ENCODE data around the gene AP3S1. TPM values are rescaled to one million over a fixed set of nuclear protein-coding genes. Genes with fewer than 3 reads are reported as not detected.

The AP3S1 gene
- total RNA-seq, 2 donors from 2014 or later, result 32.0 to 163 TPM

DNA sequence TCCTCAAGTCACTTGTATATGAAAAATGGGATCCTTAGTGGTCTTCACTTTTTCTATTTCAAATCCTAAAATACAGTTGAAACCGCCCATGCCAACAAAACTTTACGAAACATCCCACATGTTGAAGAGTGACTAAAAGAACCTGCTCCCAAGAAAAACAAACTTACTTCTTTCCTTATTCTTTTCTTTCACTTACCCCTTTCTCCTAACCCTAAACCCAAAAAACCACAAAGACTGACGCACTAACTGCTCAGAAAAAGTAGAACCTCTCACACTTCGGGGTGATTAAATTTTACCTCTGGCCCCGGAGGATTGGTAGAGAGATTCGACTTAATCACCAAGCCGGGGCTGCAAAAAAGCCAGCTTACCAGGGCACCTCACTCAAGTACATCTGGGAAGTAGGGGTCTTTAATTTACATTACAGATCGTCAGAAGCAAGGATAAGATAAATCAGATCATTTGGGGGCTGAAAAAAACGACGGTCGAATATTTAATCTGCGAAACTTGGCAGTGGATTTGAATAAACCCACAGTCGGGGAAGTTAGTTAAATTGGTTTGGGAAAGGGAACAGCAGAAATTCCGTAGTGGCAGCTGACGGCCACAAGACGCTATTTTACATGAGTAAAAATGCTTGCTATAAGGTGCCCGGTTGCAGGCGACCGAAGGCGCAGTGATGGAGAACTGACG lies 26.6 kb upstream of the AP3S1 start:
- H3K4me1 ChIP-seq (replicated peaks), result no peaks in the 10 kb centered on the region
- 29% methylated on average over 21 of the region's 21 CpGs for whole genome bisulfite sequencing
- H3K9me3 ChIP-seq, result no peaks in the 10 kb centered on the region
- intact Hi-C loops (cut with DNase I), result no loop called here
- DNase-seq (ENCODE audit: low spot score), result no peak
- H3K4me3 ChIP-seq, result peak overlapping the region; percentile 34 to 49
- no peak overlapping the region for H3K27ac ChIP-seq
- TF ChIP-seq, protein P1, sequence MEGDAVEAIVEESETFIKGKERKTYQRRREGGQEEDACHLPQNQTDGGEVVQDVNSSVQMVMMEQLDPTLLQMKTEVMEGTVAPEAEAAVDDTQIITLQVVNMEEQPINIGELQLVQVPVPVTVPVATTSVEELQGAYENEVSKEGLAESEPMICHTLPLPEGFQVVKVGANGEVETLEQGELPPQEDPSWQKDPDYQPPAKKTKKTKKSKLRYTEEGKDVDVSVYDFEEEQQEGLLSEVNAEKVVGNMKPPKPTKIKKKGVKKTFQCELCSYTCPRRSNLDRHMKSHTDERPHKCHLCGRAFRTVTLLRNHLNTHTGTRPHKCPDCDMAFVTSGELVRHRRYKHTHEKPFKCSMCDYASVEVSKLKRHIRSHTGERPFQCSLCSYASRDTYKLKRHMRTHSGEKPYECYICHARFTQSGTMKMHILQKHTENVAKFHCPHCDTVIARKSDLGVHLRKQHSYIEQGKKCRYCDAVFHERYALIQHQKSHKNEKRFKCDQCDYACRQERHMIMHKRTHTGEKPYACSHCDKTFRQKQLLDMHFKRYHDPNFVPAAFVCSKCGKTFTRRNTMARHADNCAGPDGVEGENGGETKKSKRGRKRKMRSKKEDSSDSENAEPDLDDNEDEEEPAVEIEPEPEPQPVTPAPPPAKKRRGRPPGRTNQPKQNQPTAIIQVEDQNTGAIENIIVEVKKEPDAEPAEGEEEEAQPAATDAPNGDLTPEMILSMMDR (IDR thresholded peaks at IDR 0.05), result no peak
- TF ChIP-seq POLR2AphosphoS5 (IDR thresholded peaks at IDR 0.05) (no peak), POLR2A (IDR thresholded peaks at IDR 0.05) (no peak)
- H3K36me3 ChIP-seq, result no peaks in the 10 kb centered on the region
- no peaks in the 10 kb centered on the region for H3K27me3 ChIP-seq (replicated peaks; ENCODE audit: insufficient read depth)

DNA sequence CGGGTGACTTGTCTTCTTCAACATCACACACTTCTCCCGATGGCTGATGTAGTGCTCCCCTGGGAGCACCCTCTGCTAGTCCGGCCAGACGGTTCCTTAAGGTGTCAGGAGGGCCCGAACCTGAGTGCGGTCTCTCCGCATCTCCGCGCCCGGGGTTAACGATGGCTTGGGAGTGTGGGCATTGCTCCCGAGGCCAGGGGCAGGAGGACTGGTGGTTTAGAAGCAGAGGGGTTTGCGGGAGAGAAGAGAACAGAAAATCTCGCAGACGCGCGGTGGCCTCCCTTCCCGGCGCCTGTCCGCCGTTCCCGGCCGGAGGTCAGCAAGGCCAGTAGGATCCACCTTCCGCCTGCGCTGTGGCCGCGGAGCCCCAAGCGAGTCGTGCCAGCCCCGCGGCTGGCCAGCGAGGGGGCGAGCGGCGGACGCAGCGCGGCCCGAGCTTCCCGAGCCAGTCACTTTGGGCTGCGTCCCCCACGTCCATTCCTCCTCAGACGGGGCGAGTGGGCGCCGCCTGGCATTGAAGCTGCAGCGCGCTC lies 26.0 kb upstream of the AP3S1 start:
- 1% methylated on average over 48 of the region's 48 CpGs for WGBS
- H3K4me1 ChIP-seq (replicated peaks), result no peaks in the 10 kb centered on the region
- no peaks in the 10 kb centered on the region for H3K9me3 ChIP-seq
- intact Hi-C loops (cut with DNase I), result loop anchor here (2.0 kb wide), 1 partner anchor 25 kb away; the partner anchor contains the start of genes AP3S1 and ATG12
- H3K27ac ChIP-seq, result peak overlapping the region; percentile 30 to 69
- no peaks in the 10 kb centered on the region for H3K27me3 ChIP-seq (replicated peaks; ENCODE audit: insufficient read depth)
- peak overlapping the region; percentile 34 to 49 for H3K4me3 ChIP-seq
- H3K36me3 ChIP-seq, result no peaks in the 10 kb centered on the region
- TF ChIP-seq POLR2AphosphoS5 (IDR thresholded peaks at IDR 0.05) (no peak), POLR2A (IDR thresholded peaks at IDR 0.05) (no peak)
- TF ChIP-seq, protein P1 (IDR thresholded peaks at IDR 0.05), result no peak
- no peak for DNase-seq (ENCODE audit: low spot score)

DNA sequence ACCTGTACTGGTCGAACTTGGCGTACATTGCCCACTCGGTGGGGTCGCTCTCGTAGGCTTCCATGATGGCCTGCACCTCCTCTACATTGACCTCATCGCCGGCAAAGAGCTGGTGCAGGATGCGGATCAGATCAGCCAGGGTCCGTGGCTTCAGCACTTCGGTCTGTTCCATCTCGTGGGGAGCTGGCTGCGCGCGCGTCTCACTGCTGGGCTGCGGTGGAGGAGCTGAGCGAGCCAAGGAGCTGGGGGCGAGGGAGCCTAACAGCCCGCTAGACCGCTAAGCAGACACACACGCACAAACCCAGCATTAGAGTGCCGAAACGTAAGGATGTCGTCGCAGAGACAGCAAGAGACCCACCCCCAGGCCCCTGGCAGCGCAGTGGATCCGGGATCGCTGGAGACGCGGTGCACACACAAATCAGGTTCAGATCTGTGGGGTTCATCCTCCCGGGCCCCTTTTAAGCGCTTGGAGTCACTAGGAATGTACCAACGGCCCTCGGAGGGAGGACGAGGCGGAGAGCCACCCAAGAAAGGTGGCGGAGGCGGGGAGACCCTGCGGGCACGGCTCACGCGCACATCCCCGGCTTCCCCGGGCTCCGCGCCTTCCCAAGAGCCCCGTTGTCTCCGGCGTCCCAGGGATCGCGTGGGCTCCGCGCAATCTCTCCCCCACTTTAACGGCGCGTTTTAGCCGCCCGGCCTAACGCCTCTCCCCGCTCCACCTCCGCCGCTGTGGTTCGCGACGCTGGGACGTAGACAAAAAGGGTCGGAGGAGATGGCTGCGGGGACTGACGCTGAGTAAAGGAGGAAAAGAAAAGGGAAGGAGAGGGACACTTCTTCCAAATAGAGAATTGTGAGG lies 25.3 kb upstream of the AP3S1 start, which contains the start of gene CDO1:
CDO1 (minus strand) TSS at position 434 of the 856 bp plus-strand sequence; CDS start at position 172, 262 bp downstream.
- Histone ChIP-seq H3K27me3 (replicated peaks; ENCODE audit: insufficient read depth) (no peaks in the 10 kb centered on the region), H3K9me3 (no peaks in the 10 kb centered on the region), H3K4me3 (peak within 1 kb of the TSS; percentile 34 to 49), H3K27ac (peak within 1 kb of the TSS; percentile 30 to 69), H3K36me3 (no peaks in the 10 kb centered on the region), H3K4me1 (replicated peaks) (no peaks in the 10 kb centered on the region)
- 2% methylated on average over 60 of the region's 69 CpGs for WGBS
- intact Hi-C loops (cut with DNase I), result loop anchor here (2.0 kb wide), 1 partner anchor 24 kb away; the partner anchor contains the start of genes AP3S1 and ATG12
- DNase-seq (ENCODE audit: low spot score), result no peak
- no peak for TF ChIP-seq POLR2A (IDR thresholded peaks at IDR 0.05)
- TF ChIP-seq, protein P1 (IDR thresholded peaks at IDR 0.05), result no peak
- TF ChIP-seq POLR2AphosphoS5 (IDR thresholded peaks at IDR 0.05), result no peak

DNA sequence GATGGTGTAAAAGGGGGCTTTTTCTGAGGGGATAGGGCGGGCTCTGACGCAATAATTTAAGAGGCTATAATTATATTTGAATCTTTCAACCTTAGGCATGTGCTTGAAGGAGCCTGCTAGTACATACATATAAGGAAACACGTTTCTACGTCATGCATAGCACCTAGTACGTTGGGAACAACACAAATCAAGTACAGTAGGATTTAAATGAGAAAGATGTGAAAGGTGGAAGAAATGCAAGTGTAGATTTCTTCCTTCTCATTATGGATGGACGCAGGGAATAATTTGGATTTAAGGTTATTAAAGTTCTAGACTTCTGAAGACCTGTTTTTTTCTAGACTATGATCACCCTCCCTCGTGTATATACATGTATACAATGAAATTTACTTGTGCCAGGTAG lies 24.3 kb upstream of the AP3S1 start:
- H3K27ac ChIP-seq, result no peak overlapping the region
- H3K27me3 ChIP-seq (replicated peaks; ENCODE audit: insufficient read depth), result no peaks in the 10 kb centered on the region
- H3K4me3 ChIP-seq, result no peak overlapping the region
- WGBS, result 76% methylated on average over 7 of the region's 7 CpGs
- no peaks in the 10 kb centered on the region for H3K36me3 ChIP-seq
- no peaks in the 10 kb centered on the region for H3K9me3 ChIP-seq
- TF ChIP-seq POLR2AphosphoS5 (IDR thresholded peaks at IDR 0.05), result no peak
- TF ChIP-seq, protein P1 (IDR thresholded peaks at IDR 0.05), result no peak
- TF ChIP-seq POLR2A (IDR thresholded peaks at IDR 0.05), result no peak
- no peak for DNase-seq (ENCODE audit: low spot score)
- intact Hi-C loops (cut with DNase I), result loop anchor here (2.0 kb wide), 1 partner anchor 23 kb away; the partner anchor contains the start of genes AP3S1 and ATG12
- H3K4me1 ChIP-seq (replicated peaks), result no peaks in the 10 kb centered on the region
